ENCODE measurements around the gene PHLDB3.

The PHLDB3 gene

DNA sequence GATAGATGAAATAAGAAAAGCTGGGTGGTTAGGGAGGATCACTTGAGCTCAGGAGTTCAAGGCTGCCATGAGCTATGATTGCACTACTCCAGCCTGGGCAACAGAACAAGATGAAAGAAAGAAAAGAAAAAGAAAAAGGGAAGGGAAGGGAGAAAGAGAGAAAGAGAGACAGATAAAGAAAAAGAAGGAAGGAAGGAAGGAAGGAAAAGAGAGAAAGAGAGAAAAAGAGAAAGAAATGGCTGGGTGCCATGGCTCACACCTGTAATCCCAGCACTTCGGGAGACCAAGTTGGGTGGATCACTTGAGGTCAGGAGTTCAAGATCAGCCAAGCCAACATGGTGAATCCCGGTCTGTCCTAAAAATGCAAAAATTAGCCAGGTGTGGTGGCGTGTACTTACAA lies 68.8 kb downstream of the PHLDB3 start:
- H3K4me1 Mint-ChIP-seq = no peaks in the 10 kb centered on the region
- H3K27me3 Mint-ChIP-seq (ENCODE audit: low read depth, poor library complexity) = peaks cover 7% of the 10 kb centered on the region
- TF ChIP-seq, protein P1, sequence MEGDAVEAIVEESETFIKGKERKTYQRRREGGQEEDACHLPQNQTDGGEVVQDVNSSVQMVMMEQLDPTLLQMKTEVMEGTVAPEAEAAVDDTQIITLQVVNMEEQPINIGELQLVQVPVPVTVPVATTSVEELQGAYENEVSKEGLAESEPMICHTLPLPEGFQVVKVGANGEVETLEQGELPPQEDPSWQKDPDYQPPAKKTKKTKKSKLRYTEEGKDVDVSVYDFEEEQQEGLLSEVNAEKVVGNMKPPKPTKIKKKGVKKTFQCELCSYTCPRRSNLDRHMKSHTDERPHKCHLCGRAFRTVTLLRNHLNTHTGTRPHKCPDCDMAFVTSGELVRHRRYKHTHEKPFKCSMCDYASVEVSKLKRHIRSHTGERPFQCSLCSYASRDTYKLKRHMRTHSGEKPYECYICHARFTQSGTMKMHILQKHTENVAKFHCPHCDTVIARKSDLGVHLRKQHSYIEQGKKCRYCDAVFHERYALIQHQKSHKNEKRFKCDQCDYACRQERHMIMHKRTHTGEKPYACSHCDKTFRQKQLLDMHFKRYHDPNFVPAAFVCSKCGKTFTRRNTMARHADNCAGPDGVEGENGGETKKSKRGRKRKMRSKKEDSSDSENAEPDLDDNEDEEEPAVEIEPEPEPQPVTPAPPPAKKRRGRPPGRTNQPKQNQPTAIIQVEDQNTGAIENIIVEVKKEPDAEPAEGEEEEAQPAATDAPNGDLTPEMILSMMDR (IDR thresholded peaks at IDR 0.05) = no peak
- H3K27ac Mint-ChIP-seq = no peak overlapping the region
- H3K36me3 Mint-ChIP-seq (ENCODE audit: low read depth) = no peaks in the 10 kb centered on the region
- no peak overlapping the region for H3K4me3 Mint-ChIP-seq
- no peak for DNase-seq
- peaks cover 5% of the 10 kb centered on the region for H3K9me3 Mint-ChIP-seq

DNA sequence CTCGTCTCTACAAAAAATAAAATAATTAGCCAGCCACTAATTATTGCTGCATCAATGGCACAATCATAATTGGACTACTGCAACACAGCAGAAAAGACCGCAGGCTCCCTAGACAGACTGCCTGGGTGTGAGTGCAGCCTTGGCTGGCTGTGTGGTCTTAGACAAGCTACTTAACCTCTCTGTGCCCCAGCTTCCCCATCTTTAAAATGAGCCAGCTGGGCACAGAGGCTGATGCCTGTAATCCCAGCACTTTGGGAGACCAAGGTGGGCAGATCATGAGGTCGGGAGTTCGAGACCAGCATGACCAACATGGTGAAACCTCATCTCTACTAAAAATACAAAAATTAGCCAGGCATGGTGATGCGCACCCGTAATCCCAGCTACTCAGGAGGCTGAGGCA lies 70.9 kb downstream of the PHLDB3 start:
- peaks cover 3% of the 10 kb centered on the region for H3K27me3 Mint-ChIP-seq (ENCODE audit: low read depth, poor library complexity)
- peaks cover 9% of the 10 kb centered on the region for H3K9me3 Mint-ChIP-seq
- H3K4me3 Mint-ChIP-seq = no peak overlapping the region
- H3K36me3 Mint-ChIP-seq (ENCODE audit: low read depth) = no peaks in the 10 kb centered on the region
- no peak overlapping the region for H3K27ac Mint-ChIP-seq
- no peak for DNase-seq
- TF ChIP-seq, protein P1 (IDR thresholded peaks at IDR 0.05) = no peak
- no peaks in the 10 kb centered on the region for H3K4me1 Mint-ChIP-seq

DNA sequence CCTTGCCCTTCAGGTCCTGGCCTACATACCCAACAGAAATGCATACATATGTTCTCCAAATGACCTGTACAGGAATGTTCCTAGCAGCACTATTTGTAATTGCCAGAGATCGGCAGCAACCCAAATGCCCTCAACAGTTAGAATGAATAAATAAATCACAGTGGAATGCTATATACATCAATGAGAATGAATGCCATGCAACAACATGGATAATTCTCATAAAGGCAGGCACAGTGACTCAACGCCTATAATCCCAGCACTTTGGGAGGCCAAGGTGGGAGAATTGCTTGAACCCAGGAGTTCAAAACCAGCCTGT lies 71.2 kb downstream of the PHLDB3 start:
- Mint-ChIP-seq H3K4me3 (no peak overlapping the region), H3K36me3 (ENCODE audit: low read depth) (no peaks in the 10 kb centered on the region), H3K27me3 (ENCODE audit: low read depth, poor library complexity) (peaks cover 3% of the 10 kb centered on the region), H3K4me1 (no peaks in the 10 kb centered on the region), H3K27ac (no peak overlapping the region), H3K9me3 (peaks cover 9% of the 10 kb centered on the region)
- no peak for DNase-seq
- TF ChIP-seq, protein P1 (IDR thresholded peaks at IDR 0.05) = no peak

DNA sequence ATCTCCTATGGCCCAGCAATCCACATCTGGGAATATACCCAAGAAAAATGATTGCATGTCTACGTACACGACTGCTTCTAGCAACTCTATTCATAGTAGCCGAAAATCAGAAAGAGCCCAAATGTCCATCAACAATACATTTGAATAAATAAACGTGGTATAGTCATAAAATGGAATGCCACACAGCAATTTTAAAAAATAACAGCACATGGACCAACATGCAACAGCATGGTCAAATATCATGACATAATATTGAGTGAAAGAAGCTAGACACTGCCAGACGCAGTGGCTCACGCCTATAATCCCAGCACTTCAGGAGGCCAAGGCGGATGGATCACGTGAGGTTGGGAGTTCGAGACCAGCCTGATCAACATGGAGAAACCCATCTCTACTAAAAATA lies 73.6 kb downstream of the PHLDB3 start:
- Mint-ChIP-seq H3K9me3 (peaks cover 13% of the 10 kb centered on the region), H3K27me3 (ENCODE audit: low read depth, poor library complexity) (peaks cover 9% of the 10 kb centered on the region), H3K36me3 (ENCODE audit: low read depth) (no peaks in the 10 kb centered on the region), H3K27ac (no peak overlapping the region), H3K4me1 (no peaks in the 10 kb centered on the region), H3K4me3 (no peak overlapping the region)
- TF ChIP-seq, protein P1 (IDR thresholded peaks at IDR 0.05) = no peak
- DNase-seq = no peak

DNA sequence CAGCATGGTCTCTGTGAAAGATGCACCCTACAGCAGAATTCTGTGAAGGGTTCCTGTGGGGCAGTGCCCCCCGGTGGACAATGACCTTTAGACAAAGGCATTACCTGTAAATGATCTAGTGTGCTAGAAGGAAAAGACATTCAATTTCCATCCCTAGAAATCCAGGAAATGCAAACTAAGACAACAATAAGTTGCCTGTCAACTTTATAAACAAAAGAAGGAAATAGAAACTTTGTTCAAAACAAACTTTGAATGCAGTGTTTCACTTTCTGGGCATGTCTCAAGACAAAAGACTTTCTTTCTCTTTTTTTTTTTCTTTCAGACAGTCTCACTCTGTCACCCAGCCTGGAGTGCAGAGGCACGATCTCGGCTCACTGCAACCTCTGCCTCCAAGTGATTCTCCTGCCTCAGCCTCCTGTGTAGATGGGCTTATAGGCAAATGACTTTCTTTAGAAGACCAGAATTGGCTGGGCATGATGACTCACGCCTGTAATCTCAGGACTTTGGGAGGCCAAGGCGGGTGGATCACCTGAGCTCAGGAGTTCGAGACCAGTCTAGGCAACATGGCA lies 74.3 kb downstream of the PHLDB3 start:
- H3K27ac Mint-ChIP-seq = no peak overlapping the region
- H3K36me3 Mint-ChIP-seq (ENCODE audit: low read depth) = no peaks in the 10 kb centered on the region
- no peak for DNase-seq
- peaks cover 9% of the 10 kb centered on the region for H3K27me3 Mint-ChIP-seq (ENCODE audit: low read depth, poor library complexity)
- H3K4me3 Mint-ChIP-seq = no peak overlapping the region
- peaks cover 8% of the 10 kb centered on the region for H3K9me3 Mint-ChIP-seq
- TF ChIP-seq, protein P1 (IDR thresholded peaks at IDR 0.05) = peak; percentile 13
- H3K4me1 Mint-ChIP-seq = no peaks in the 10 kb centered on the region

DNA sequence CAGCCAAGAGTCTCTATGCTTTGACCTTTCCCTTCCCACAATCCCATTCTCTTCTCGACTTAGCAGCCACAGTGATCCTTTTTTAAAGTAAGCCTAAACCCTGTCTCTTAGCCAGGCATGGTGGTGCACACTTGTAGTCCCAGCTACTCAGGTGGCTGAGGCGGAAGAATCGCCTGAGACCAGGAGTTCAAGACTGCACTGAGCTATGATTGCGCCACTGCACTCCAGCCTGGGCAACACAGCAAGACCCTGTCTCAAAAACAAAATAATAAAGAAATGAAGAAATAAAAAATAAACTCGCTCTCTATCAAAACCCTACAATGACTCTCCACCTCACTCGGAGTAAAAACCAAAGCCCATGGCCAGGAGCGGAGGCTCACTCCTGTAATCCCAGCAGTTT lies 75.2 kb downstream of the PHLDB3 start:
- Mint-ChIP-seq H3K27ac (no peak overlapping the region), H3K36me3 (ENCODE audit: low read depth) (no peaks in the 10 kb centered on the region), H3K4me3 (no peak overlapping the region), H3K27me3 (ENCODE audit: low read depth, poor library complexity) (peaks cover 9% of the 10 kb centered on the region), H3K9me3 (peaks cover 12% of the 10 kb centered on the region), H3K4me1 (no peaks in the 10 kb centered on the region)
- TF ChIP-seq, protein P1 (IDR thresholded peaks at IDR 0.05) = no peak
- DNase-seq = no peak

All from nephron progenitor cell (in vitro differentiated cells).